ENCODE results near the gene TUBG1. TPM values are rescaled to one million over a fixed set of nuclear protein-coding genes. Genes with fewer than 3 reads are reported as not detected.
A peak's percentile ranks its signal among the peaks of the same experiment; 100 is the strongest.

Gene TUBG1
- total RNA-seq, 1 experiment from 2014 or later = 140 TPM

- peaks cover 20% of the 10 kb centered on the region for H3K4me1 Mint-ChIP-seq
- no peaks in the 10 kb centered on the region for H3K9me3 Mint-ChIP-seq
- POLR2A ChIA-PET = no interaction called here
- H3K27me3 Mint-ChIP-seq (ENCODE audit: low read depth) = no peaks in the 10 kb centered on the region
- DNase-seq (ENCODE audit: low spot score) (no peak), ATAC-seq (no peak)
- TF ChIP-seq ERG (CRISPR knock-in tag; IDR thresholded peaks at IDR 0.05) (no peak), ZNF219 (CRISPR knock-in tag; IDR thresholded peaks at IDR 0.05; ENCODE audit: borderline replicate concordance) (no peak), CDX4 (CRISPR knock-in tag; IDR thresholded peaks at IDR 0.05; ENCODE audit: borderline replicate concordance) (no peak), E2F1 (CRISPR knock-in tag; IDR thresholded peaks at IDR 0.05) (no peak), ETV6 (CRISPR knock-in tag; IDR thresholded peaks at IDR 0.05) (no peak), ZNF232 (CRISPR knock-in tag; IDR thresholded peaks at IDR 0.05) (no peak), ATF2 (CRISPR knock-in tag; IDR thresholded peaks at IDR 0.05; ENCODE audit: borderline replicate concordance, low read depth) (no peak), ZSCAN18 (CRISPR knock-in tag; IDR thresholded peaks at IDR 0.05) (no peak), NR1H2 (CRISPR knock-in tag; IDR thresholded peaks at IDR 0.05) (no peak), TEAD4 (CRISPR knock-in tag; IDR thresholded peaks at IDR 0.05) (no peak), GABPB1 (CRISPR knock-in tag; IDR thresholded peaks at IDR 0.05) (no peak), NFE2L1 (CRISPR knock-in tag; IDR thresholded peaks at IDR 0.05) (no peak), KAT7 (CRISPR knock-in tag; IDR thresholded peaks at IDR 0.05; ENCODE audit: borderline replicate concordance) (no peak), E2F4 (CRISPR knock-in tag; IDR thresholded peaks at IDR 0.05; ENCODE audit: borderline replicate concordance, low read depth) (no peak), TEAD1 (CRISPR knock-in tag; IDR thresholded peaks at IDR 0.05) (no peak), OVOL2 (CRISPR knock-in tag; IDR thresholded peaks at IDR 0.05; ENCODE audit: borderline replicate concordance) (no peak), ZNF396 (CRISPR knock-in tag; IDR thresholded peaks at IDR 0.05; ENCODE audit: borderline replicate concordance) (no peak), NFYB (CRISPR knock-in tag; conservative IDR thresholded peaks at IDR 0.05; ENCODE audit: low read depth) (no peak)
- no peak overlapping the region for H3K4me3 Mint-ChIP-seq
- H3K36me3 Mint-ChIP-seq = peaks cover 32% of the 10 kb centered on the region
- H3K27ac Mint-ChIP-seq = peak overlapping the region; percentile 32
- CTCF ChIA-PET = interaction anchor here (1.0 to 3.3 kb wide), 4 partner anchors 10 to 183 kb away, joined by 3 to 55 read pairs (median 5); partner anchors contain the start of genes RETREG3 and TUBG1
These were observed 29.5 kb upstream of the TUBG1 start for GRCh38 chr17:42579794-42580551.

Data from WTC11 (cell line).